Smooth muscle cell (in vitro differentiated cells): ENCODE results near the gene OR56A4. TPM values are rescaled to one million over a fixed set of nuclear protein-coding genes. Genes with fewer than 3 reads are reported as not detected.

Experiments used
- DNase-seq: peaks from one replicate; lab custom pipeline; 2025; ENCODE audit not compliant: unreplicated experiment; lab: John Stamatoyannopoulos, UW
- H2AFZ ChIP-seq: fragments of 200-600 bp; sonication (generic); 2 replicates; pipeline ENCODE4 v1.6.0; 2016; ENCODE audit warnings: antibody characterized with exemption, low read depth, mild to moderate bottlenecking
- H3F3A ChIP-seq: fragments of 200-600 bp; sonication (generic); 2 replicates; pipeline ENCODE4 v1.6.0; 2017; ENCODE audit warnings: antibody characterized with exemption, low read depth
- H3K27ac ChIP-seq: fragments of 200-600 bp; sonication (generic); 2 replicates; pipeline ENCODE4 v1.5.1; 2016; ENCODE audit warnings: low read depth, mild to moderate bottlenecking
- H3K27me3 ChIP-seq: fragments of 200-600 bp; sonication (generic); 2 replicates; pipeline ENCODE4 v1.6.1; 2016; ENCODE audit warnings: low read depth, mild to moderate bottlenecking
- H3K36me3 ChIP-seq: fragments of 200-600 bp; sonication (generic); 2 replicates; pipeline ENCODE4 v1.5.1; 2016; ENCODE audit warnings: low read depth
- H3K4me1 ChIP-seq: fragments of 200-600 bp; sonication (generic); 2 replicates; pipeline ENCODE4 v1.5.1; 2016; ENCODE audit warnings: low read depth
- H3K4me2 ChIP-seq: fragments of 200-600 bp; sonication (generic); 2 replicates; pipeline ENCODE4 v1.6.0; 2016; ENCODE audit warnings: mild to moderate bottlenecking
- H3K4me3 ChIP-seq: fragments of 200-600 bp; sonication (generic); 2 replicates; pipeline ENCODE4 v1.5.1; 2016; ENCODE audit warnings: mild to moderate bottlenecking
- H3K79me2 ChIP-seq: fragments of 200-600 bp; sonication (generic); 2 replicates; pipeline ENCODE4 v1.6.0; 2016; ENCODE audit warnings: low read depth, mild to moderate bottlenecking
- H3K9ac ChIP-seq: fragments of 200-600 bp; sonication (generic); 2 replicates; pipeline ENCODE4 v1.6.0; 2016; ENCODE audit warnings: low read depth
- H3K9me3 ChIP-seq: fragments of 200-600 bp; sonication (generic); replicated peaks from 2 replicates; pipeline ENCODE4 v1.5.1; 2016; ENCODE audit warnings: low read depth
- H4K20me1 ChIP-seq: fragments of 200-600 bp; sonication (generic); 2 replicates; pipeline ENCODE4 v1.6.0; 2016; ENCODE audit warnings: low read depth
- WGBS: methylation state at CpG from one replicate; pipeline ENCODE4 v1.1.7; 2016; ENCODE audit warnings: low lambda C conversion rate; 5-methylcytosine and 5-hydroxymethylcytosine counted together
- polyA plus RNA-seq: library from polyadenylated mRNA; unstranded; fragments of >200 nt; fragmentation: Nextera tagmentation; extraction: Ambion mirVana; gene quantifications from 2 replicates; pipeline ENCODE4 v1.2.1, GENCODE V29; 2016
- total RNA-seq: library from RNA; depleted of rRNA; stranded (reverse); fragments of >200 nt; gene quantifications from 2 replicates; pipeline ENCODE4 v1.2.3, GENCODE V29; 2014
- TF ChIP-seq, protein P1 (sequence below): fragments of 200-600 bp; sonication (generic); IDR thresholded peaks from 2 replicates; pipeline ENCODE4 v1.5.1; 2017; ENCODE audit warnings: borderline replicate concordance, mild to moderate bottlenecking, antibody characterized with exemption; ENCODE audit not compliant: insufficient read depth, poor library complexity, severe bottlenecking

Gene OR56A4
- total and polyA plus RNA-seq, 2 experiments from 2014 or later = 0.13 TPM; not detected in 1

DNA sequence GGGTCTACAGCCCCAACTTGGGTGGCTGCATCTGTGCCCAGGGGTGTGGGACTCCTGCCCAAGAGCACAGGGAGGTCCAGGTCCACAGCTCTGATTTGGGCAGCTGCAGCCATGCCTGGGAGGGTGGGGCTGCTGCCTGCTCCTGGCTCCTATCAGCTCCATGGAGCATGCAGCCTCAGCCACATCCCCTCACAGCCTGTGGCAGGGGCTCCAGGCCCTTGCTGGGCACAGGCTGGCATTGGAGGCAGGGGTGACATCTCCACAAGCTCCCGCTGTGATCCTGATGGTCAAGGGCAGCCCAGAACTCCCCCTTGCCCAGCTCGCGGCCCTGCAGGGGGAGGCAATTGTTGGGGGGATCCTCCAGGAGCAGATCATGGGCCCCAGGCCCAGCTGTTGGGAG lies 6.3 kb upstream of the OR56A4 start:
- H2AFZ ChIP-seq = no peak overlapping the region
- no peak overlapping the region for H3K4me3 ChIP-seq
- no peak overlapping the region for H3K9ac ChIP-seq
- no peaks in the 10 kb centered on the region for H3K4me1 ChIP-seq
- H4K20me1 ChIP-seq = no peaks in the 10 kb centered on the region
- H3K27ac ChIP-seq = no peak overlapping the region
- no peaks in the 10 kb centered on the region for H3K36me3 ChIP-seq
- H3K79me2 ChIP-seq = no peaks in the 10 kb centered on the region
- peaks cover 7% of the 10 kb centered on the region for H3K27me3 ChIP-seq
- H3K4me2 ChIP-seq = no peak overlapping the region
- TF ChIP-seq, protein P1, sequence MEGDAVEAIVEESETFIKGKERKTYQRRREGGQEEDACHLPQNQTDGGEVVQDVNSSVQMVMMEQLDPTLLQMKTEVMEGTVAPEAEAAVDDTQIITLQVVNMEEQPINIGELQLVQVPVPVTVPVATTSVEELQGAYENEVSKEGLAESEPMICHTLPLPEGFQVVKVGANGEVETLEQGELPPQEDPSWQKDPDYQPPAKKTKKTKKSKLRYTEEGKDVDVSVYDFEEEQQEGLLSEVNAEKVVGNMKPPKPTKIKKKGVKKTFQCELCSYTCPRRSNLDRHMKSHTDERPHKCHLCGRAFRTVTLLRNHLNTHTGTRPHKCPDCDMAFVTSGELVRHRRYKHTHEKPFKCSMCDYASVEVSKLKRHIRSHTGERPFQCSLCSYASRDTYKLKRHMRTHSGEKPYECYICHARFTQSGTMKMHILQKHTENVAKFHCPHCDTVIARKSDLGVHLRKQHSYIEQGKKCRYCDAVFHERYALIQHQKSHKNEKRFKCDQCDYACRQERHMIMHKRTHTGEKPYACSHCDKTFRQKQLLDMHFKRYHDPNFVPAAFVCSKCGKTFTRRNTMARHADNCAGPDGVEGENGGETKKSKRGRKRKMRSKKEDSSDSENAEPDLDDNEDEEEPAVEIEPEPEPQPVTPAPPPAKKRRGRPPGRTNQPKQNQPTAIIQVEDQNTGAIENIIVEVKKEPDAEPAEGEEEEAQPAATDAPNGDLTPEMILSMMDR = no peak
- no peak for DNase-seq
- H3F3A ChIP-seq = no peaks in the 10 kb centered on the region
- WGBS = 82% methylated on average over 3 of the region's 3 CpGs
- H3K9me3 ChIP-seq = no peaks in the 10 kb centered on the region

- Histone ChIP-seq H3K27ac (no peak overlapping the region), H3K4me3 (no peak overlapping the region), H3K9ac (no peak overlapping the region), H3K4me2 (no peak overlapping the region), H3K27me3 (peaks cover 7% of the 10 kb centered on the region), H3K36me3 (no peaks in the 10 kb centered on the region), H3K79me2 (no peaks in the 10 kb centered on the region), H2AFZ (no peak overlapping the region), H3K9me3 (no peaks in the 10 kb centered on the region), H3F3A (no peaks in the 10 kb centered on the region), H4K20me1 (no peaks in the 10 kb centered on the region), H3K4me1 (no peaks in the 10 kb centered on the region)
- TF ChIP-seq, protein P1 = no peak
- no peak for DNase-seq
- 83% methylated on average over 4 of the region's 4 CpGs for WGBS
These were observed 5.4 kb upstream of the OR56A4 start for GRCh38 chr11:6012035-6012668.

GRCh38 chr11:6006395-6006794 lies 351 bp downstream of the OR56A4 start:
- no peak overlapping the region for H2AFZ ChIP-seq
- H4K20me1 ChIP-seq = no peaks in the 10 kb centered on the region
- DNase-seq = no peak
- H3F3A ChIP-seq = no peaks in the 10 kb centered on the region
- no peaks in the 10 kb centered on the region for H3K79me2 ChIP-seq
- H3K9me3 ChIP-seq = no peaks in the 10 kb centered on the region
- no peak overlapping the region for H3K4me2 ChIP-seq
- TF ChIP-seq, protein P1 = no peak
- peaks cover 12% of the 10 kb centered on the region for H3K27me3 ChIP-seq
- H3K4me1 ChIP-seq = no peaks in the 10 kb centered on the region
- H3K27ac ChIP-seq = no peak overlapping the region
- no peak overlapping the region for H3K4me3 ChIP-seq
- no peaks in the 10 kb centered on the region for H3K36me3 ChIP-seq
- no peak overlapping the region for H3K9ac ChIP-seq

DNA sequence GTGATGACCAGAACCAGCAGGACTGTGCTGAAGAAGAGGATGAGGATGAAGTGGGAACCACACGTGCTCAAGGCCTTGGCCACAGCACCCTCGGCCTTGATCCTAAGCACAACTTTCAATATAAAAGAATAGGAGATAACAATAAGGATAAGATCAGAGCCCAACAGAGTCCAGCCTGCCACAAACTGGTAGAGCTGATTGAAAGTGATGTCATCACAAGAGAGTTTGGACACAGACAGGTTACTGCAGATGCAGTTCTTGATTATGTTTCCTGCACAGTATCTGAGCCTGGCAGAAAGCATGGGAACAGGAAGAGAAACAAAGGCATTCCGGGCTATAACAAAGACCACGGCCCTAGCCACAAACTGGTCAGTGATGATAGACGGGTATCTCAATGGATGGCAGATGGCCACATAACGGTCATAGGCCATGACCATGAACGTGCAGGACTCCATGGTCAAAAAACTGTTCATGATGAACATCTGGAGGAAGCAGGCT lies 4.5 kb downstream of the OR56A4 start:
- no peak for DNase-seq
- H3K4me1 ChIP-seq = no peaks in the 10 kb centered on the region
- no peak overlapping the region for H3K27ac ChIP-seq
- no peak overlapping the region for H3K4me3 ChIP-seq
- H3K9me3 ChIP-seq = no peaks in the 10 kb centered on the region
- H2AFZ ChIP-seq = no peak overlapping the region
- H3K27me3 ChIP-seq = peaks cover 12% of the 10 kb centered on the region
- no peak overlapping the region for H3K4me2 ChIP-seq
- no peak overlapping the region for H3K9ac ChIP-seq
- H3K36me3 ChIP-seq = no peaks in the 10 kb centered on the region
- H4K20me1 ChIP-seq = no peaks in the 10 kb centered on the region
- H3K79me2 ChIP-seq = no peaks in the 10 kb centered on the region
- WGBS = 91% methylated on average over 7 of the region's 7 CpGs
- no peaks in the 10 kb centered on the region for H3F3A ChIP-seq
- TF ChIP-seq, protein P1 = no peak
